Stimulated activated CD4-positive, alpha-beta T cell treated with anti-CD3 and anti-CD28 coated beads, Interleukin-12 subunit alpha, Interleukin-12 subunit beta, amount 100 ng/mL, for 4 hours (primary cell): ENCODE results near the gene GLMN.

ENCODE experiments used
- DNase-seq: peaks from one replicate; pipeline ENCODE4 v3.0.0-alpha.2; 2020

The GLMN gene

GRCh38 chr1:92298573-92299476 is at the start of gene GLMN, which contains the start of gene RPAP2:
Gene GLMN (minus strand): TSS chr1:92298987. CDS start chr1:92297999, 988 bp downstream.
Gene RPAP2 (plus strand): TSS chr1:92299059. CDS start chr1:92299074, 15 bp downstream.
- DNase-seq: peak; percentile 73

- DNase-seq: no peak
Observed at GRCh38 chr1:92346866-92347640, 48.3 kb upstream of the GLMN start.

GRCh38 chr1:92343061-92343460 is 44.3 kb upstream of the GLMN start:
- no peak for DNase-seq

GRCh38 chr1:92342401-92342800 is 43.6 kb upstream of the GLMN start:
- DNase-seq: no peak

GRCh38 chr1:92340154-92340553 is 41.4 kb upstream of the GLMN start:
- DNase-seq: no peak

- no peak for DNase-seq
Observed at GRCh38 chr1:92333668-92334067, 34.9 kb upstream of the GLMN start.

GRCh38 chr1:92329347-92330129 is 30.8 kb upstream of the GLMN start:
- DNase-seq: no peak

- DNase-seq: no peak
Observed at GRCh38 chr1:92327794-92328193, 29.0 kb upstream of the GLMN start.

GRCh38 chr1:92326681-92327080 is 27.9 kb upstream of the GLMN start:
- DNase-seq: no peak

- DNase-seq: no peak
Observed at GRCh38 chr1:92324784-92325183, 26.0 kb upstream of the GLMN start.

GRCh38 chr1:92323473-92324453 is 25.0 kb upstream of the GLMN start:
- no peak for DNase-seq

GRCh38 chr1:92317836-92318493 is 19.2 kb upstream of the GLMN start:
- no peak for DNase-seq

- no peak for DNase-seq
Observed at GRCh38 chr1:92315766-92316599, 17.2 kb upstream of the GLMN start.

- no peak for DNase-seq
Observed at GRCh38 chr1:92314024-92314423, 15.2 kb upstream of the GLMN start.

GRCh38 chr1:92310185-92310597 is 11.4 kb upstream of the GLMN start:
- DNase-seq: no peak

- DNase-seq: no peak
Observed at GRCh38 chr1:92307980-92308379, 9.2 kb upstream of the GLMN start.

GRCh38 chr1:92306020-92306419 is 7.2 kb upstream of the GLMN start:
- DNase-seq: no peak

- no peak for DNase-seq
Observed at GRCh38 chr1:92301021-92301420, 2.2 kb upstream of the GLMN start.

GRCh38 chr1:92299477-92300150 is 827 bp upstream of the GLMN start:
- no peak for DNase-seq

- no peak for DNase-seq
Observed at GRCh38 chr1:92298213-92298572, 594 bp downstream of the GLMN start.
